ENCODE measurements around the gene FBXL19.
A peak's percentile ranks its signal among the peaks of the same experiment; 100 is the strongest.

The FBXL19 gene

GRCh38 chr16:30896261-30896888 lies 27.0 kb upstream of the FBXL19 start, which contains the start of gene CTF1 (continued):
- TF ChIP-seq, protein P1, sequence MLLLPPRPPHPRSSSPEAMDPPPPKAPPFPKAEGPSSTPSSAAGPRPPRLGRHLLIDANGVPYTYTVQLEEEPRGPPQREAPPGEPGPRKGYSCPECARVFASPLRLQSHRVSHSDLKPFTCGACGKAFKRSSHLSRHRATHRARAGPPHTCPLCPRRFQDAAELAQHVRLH (tag by site-specific recombination; IDR thresholded peaks at IDR 0.05): no peak
- TF ChIP-seq ZNF791 (tag by site-specific recombination; IDR thresholded peaks at IDR 0.05) (no peak), ZNF658 (tag by site-specific recombination; IDR thresholded peaks at IDR 0.05) (no peak), ZNF114 (tag by site-specific recombination; IDR thresholded peaks at IDR 0.05) (no peak), ZNF184 (tag by site-specific recombination; IDR thresholded peaks at IDR 0.05) (no peak), ZNF600 (tag by site-specific recombination; IDR thresholded peaks at IDR 0.05) (peak; percentile 78), ZNF157 (tag by site-specific recombination; IDR thresholded peaks at IDR 0.05) (no peak), ZNF2 (tag by site-specific recombination; IDR thresholded peaks at IDR 0.05) (no peak), ZNF639 (tag by site-specific recombination; IDR thresholded peaks at IDR 0.05) (no peak), BCL11B (tag by site-specific recombination; IDR thresholded peaks at IDR 0.05; ENCODE audit: low read depth) (0 out of 2 replicates have a peak, but pooled peaks have one; percentile 41), IKZF3 (tag by site-specific recombination; IDR thresholded peaks at IDR 0.05) (0 out of 2 replicates have a peak, but pooled peaks have one; percentile 22), ZNF37A (tag by site-specific recombination; IDR thresholded peaks at IDR 0.05) (no peak), ZBTB21 (tag by site-specific recombination; IDR thresholded peaks at IDR 0.05) (no peak), HOXD13 (CRISPR knock-in tag; IDR thresholded peaks at IDR 0.05; ENCODE audit: borderline replicate concordance) (no peak), ZNF513 (tag by site-specific recombination; IDR thresholded peaks at IDR 0.05) (no peak), ZNF155 (tag by site-specific recombination; IDR thresholded peaks at IDR 0.05) (no peak), KLF1 (tag by site-specific recombination; IDR thresholded peaks at IDR 0.05) (peak; percentile 68), ZNF623 (tag by site-specific recombination; IDR thresholded peaks at IDR 0.05) (no peak), ZNF423 (tag by site-specific recombination; IDR thresholded peaks at IDR 0.05) (no peak), ZBTB1 (tag by site-specific recombination; IDR thresholded peaks at IDR 0.05) (no peak), KLF9 (tag by site-specific recombination; IDR thresholded peaks at IDR 0.05; ENCODE audit: low read depth) (peak; percentile 67), ZNF626 (tag by site-specific recombination; IDR thresholded peaks at IDR 0.05) (no peak), ZNF561 (tag by site-specific recombination; IDR thresholded peaks at IDR 0.05; ENCODE audit: borderline replicate concordance) (no peak), ZNF221 (tag by site-specific recombination; IDR thresholded peaks at IDR 0.05; ENCODE audit: borderline replicate concordance) (no peak), GFI1B (tag by site-specific recombination; IDR thresholded peaks at IDR 0.05) (no peak), BCL6B (tag by site-specific recombination; IDR thresholded peaks at IDR 0.05) (no peak), ZNF302 (tag by site-specific recombination; IDR thresholded peaks at IDR 0.05; ENCODE audit: low read depth) (no peak), REPIN1 (tag by site-specific recombination; IDR thresholded peaks at IDR 0.05; ENCODE audit: low read depth) (no peak)
- TF ChIP-seq, protein P2, sequence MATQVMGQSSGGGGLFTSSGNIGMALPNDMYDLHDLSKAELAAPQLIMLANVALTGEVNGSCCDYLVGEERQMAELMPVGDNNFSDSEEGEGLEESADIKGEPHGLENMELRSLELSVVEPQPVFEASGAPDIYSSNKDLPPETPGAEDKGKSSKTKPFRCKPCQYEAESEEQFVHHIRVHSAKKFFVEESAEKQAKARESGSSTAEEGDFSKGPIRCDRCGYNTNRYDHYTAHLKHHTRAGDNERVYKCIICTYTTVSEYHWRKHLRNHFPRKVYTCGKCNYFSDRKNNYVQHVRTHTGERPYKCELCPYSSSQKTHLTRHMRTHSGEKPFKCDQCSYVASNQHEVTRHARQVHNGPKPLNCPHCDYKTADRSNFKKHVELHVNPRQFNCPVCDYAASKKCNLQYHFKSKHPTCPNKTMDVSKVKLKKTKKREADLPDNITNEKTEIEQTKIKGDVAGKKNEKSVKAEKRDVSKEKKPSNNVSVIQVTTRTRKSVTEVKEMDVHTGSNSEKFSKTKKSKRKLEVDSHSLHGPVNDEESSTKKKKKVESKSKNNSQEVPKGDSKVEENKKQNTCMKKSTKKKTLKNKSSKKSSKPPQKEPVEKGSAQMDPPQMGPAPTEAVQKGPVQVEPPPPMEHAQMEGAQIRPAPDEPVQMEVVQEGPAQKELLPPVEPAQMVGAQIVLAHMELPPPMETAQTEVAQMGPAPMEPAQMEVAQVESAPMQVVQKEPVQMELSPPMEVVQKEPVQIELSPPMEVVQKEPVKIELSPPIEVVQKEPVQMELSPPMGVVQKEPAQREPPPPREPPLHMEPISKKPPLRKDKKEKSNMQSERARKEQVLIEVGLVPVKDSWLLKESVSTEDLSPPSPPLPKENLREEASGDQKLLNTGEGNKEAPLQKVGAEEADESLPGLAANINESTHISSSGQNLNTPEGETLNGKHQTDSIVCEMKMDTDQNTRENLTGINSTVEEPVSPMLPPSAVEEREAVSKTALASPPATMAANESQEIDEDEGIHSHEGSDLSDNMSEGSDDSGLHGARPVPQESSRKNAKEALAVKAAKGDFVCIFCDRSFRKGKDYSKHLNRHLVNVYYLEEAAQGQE (tag by site-specific recombination; IDR thresholded peaks at IDR 0.05): no peak
- TF ChIP-seq, protein P3, sequence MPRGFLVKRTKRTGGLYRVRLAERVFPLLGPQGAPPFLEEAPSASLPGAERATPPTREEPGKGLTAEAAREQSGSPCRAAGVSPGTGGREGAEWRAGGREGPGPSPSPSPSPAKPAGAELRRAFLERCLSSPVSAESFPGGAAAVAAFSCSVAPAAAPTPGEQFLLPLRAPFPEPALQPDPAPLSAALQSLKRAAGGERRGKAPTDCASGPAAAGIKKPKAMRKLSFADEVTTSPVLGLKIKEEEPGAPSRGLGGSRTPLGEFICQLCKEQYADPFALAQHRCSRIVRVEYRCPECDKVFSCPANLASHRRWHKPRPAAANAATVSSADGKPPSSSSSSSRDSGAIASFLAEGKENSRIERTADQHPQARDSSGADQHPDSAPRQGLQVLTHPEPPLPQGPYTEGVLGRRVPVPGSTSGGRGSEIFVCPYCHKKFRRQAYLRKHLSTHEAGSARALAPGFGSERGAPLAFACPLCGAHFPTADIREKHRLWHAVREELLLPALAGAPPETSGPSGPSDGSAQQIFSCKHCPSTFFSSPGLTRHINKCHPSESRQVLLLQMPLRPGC (tag by site-specific recombination; IDR thresholded peaks at IDR 0.05): no peak
